A549 (cell line): ENCODE results near the gene NOL8. TPM values are rescaled to one million over a fixed set of nuclear protein-coding genes. Genes with fewer than 3 reads are reported as not detected.
A peak's percentile ranks its signal among the peaks of the same experiment; 100 is the strongest.

Experiments
- ATAC-seq, 2 experiments: fragments of 200-7000 bp in 1 of 2; fragments of >200 bp in 1 of 2; cut with Nextera tagmentation in 1 of 2; cut with Tn5 transposase in 1 of 2; 3 replicates each; pipeline versions ENCODE4 v1.8.0 to v1.9.1; 2018 to 2020; ENCODE audit warnings: mild to moderate bottlenecking in 1 of 2, moderate library complexity in 1 of 2
- CTCF ChIA-PET: fragments of 300-600 bp; sonication (Branson Sonifier 250); formaldehyde crosslinking; extraction: SDS; loops from one replicate; lab custom pipeline; 2021; ENCODE audit warnings: antibody characterized with exemption, inconsistent platforms; lab: Yijun Ruan, JAX
- POLR2A ChIA-PET: fragments of 350-600 bp; formaldehyde crosslinking; extraction: SDS; loops from one replicate; lab custom pipeline; 2021; ENCODE audit warnings: antibody characterized with exemption, inconsistent platforms; lab: Yijun Ruan, JAX
- DNase-seq, 2 experiments: peaks; one replicate each; pipeline versions ENCODE4 v3.0.0 to v3.0.0-alpha.2; 2011 to 2016; ENCODE audit warnings: low read depth in 1 of 2, low spot score in 1 of 2
- FAIRE-seq: peaks from 2 replicates; lab custom pipeline; 2011; peaks lifted over from hg19 to GRCh38; lab: Jason Lieb, UNC
- H3K27ac ChIP-seq, 2 experiments: fragments of >200 bp; sonication (Bioruptor Twin); formaldehyde crosslinking; 3 replicates each; pipeline ENCODE4 v1.5.1; 2016 to 2017
- H3K4me1 ChIP-seq: fragments of >200 bp; sonication (Bioruptor Twin); formaldehyde crosslinking; 3 replicates; pipeline ENCODE4 v1.6.1; 2016
- H3K4me2 ChIP-seq: fragments of >200 bp; sonication (Bioruptor Twin); formaldehyde crosslinking; 3 replicates; pipeline ENCODE4 v1.6.1; 2016
- H3K4me3 ChIP-seq: fragments of >200 bp; sonication (Bioruptor Twin); formaldehyde crosslinking; 3 replicates; pipeline ENCODE4 v1.5.1; 2016
- H3K9me3 ChIP-seq: fragments of >200 bp; sonication (Bioruptor Twin); formaldehyde crosslinking; 3 replicates; pipeline ENCODE4 v1.6.1; 2016
- BHLHE40 ChIP-seq: IDR thresholded peaks from 2 replicates; pipeline ENCODE4 v1.6.1; 2012; ENCODE audit warnings: low read depth, low read length, inconsistent platforms
- CBX2 ChIP-seq: fragments of 200-600 bp; sonication (generic); IDR thresholded peaks from 2 replicates; pipeline ENCODE4 v1.6.1; 2016; ENCODE audit warnings: low read depth, mild to moderate bottlenecking, borderline replicate concordance
- EP300 ChIP-seq, 2 experiments: fragments of >200 bp; sonication (Bioruptor Twin); formaldehyde crosslinking; IDR thresholded peaks; 2 replicates in 1 of 2; 3 replicates in 1 of 2; pipeline ENCODE4 v1.6.1; 2016 to 2017
- FOSB ChIP-seq: fragments of 250-450 bp; sonication (Bioruptor Pico); IDR thresholded peaks from 2 replicates; pipeline ENCODE4 v1.5.0; 2020; ENCODE audit warnings: mild to moderate bottlenecking, moderate library complexity
- GATA3 ChIP-seq: IDR thresholded peaks from 2 replicates; pipeline ENCODE4 v1.6.1; 2012; ENCODE audit warnings: borderline replicate concordance
- HOXB13 ChIP-seq: fragments of 250-450 bp; sonication (Bioruptor Pico); IDR thresholded peaks from 2 replicates; pipeline ENCODE4 v1.5.0; 2020; ENCODE audit warnings: low read depth, mild to moderate bottlenecking, moderate library complexity
- JUN ChIP-seq, 2 experiments: fragments of >200 bp; sonication (Bioruptor Twin); formaldehyde crosslinking; IDR thresholded peaks; 2 replicates in 1 of 2; 3 replicates in 1 of 2; pipeline ENCODE4 v1.6.1; 2016 to 2017
- JUNB ChIP-seq: fragments of >200 bp; sonication (Bioruptor Twin); formaldehyde crosslinking; IDR thresholded peaks from 2 replicates; pipeline ENCODE4 v1.6.1; 2016
- KDM1A ChIP-seq: fragments of 200-600 bp; sonication (generic); IDR thresholded peaks from 2 replicates; pipeline ENCODE4 v1.6.1; 2016; ENCODE audit warnings: low read depth, mild to moderate bottlenecking
- MYC ChIP-seq: IDR thresholded peaks from 2 replicates; pipeline ENCODE4 v1.6.1; 2012; ENCODE audit warnings: mild to moderate bottlenecking, inconsistent platforms, low read length, improper control_type of control experiment, borderline replicate concordance
- NFE2L2 ChIP-seq: fragments of 150-350 bp; conservative IDR thresholded peaks from 2 replicates; pipeline ENCODE4 v1.6.1; 2014; ENCODE audit warnings: low read length
- NPAS2 ChIP-seq: fragments of 250-450 bp; sonication (Bioruptor Pico); IDR thresholded peaks from 2 replicates; pipeline ENCODE4 v1.8.0; 2022; ENCODE audit warnings: mild to moderate bottlenecking, moderate library complexity, borderline replicate concordance
- RAD21 ChIP-seq, 2 experiments: fragments of >200 bp in 1 of 2; sonication (Bioruptor Twin) in 1 of 2; formaldehyde crosslinking in 1 of 2; IDR thresholded peaks in 1 of 2; conservative IDR thresholded peaks in 1 of 2; 2 replicates in 1 of 2; 3 replicates in 1 of 2; pipeline ENCODE4 v1.6.1; 2012 to 2018; ENCODE audit warnings: inconsistent platforms in 1 of 2
- REST ChIP-seq: fragments of 200-600 bp; sonication (generic); IDR thresholded peaks from 2 replicates; pipeline ENCODE4 v1.6.1; 2016; ENCODE audit warnings: antibody characterized with exemption, mild to moderate bottlenecking, moderate library complexity
- RNF2 ChIP-seq: fragments of 200-600 bp; sonication (generic); IDR thresholded peaks from 2 replicates; pipeline ENCODE4 v1.6.1; 2016; ENCODE audit warnings: low read depth, mild to moderate bottlenecking, antibody characterized with exemption, moderate library complexity, borderline replicate concordance
- SMC3 ChIP-seq: fragments of >200 bp; sonication (Bioruptor Twin); formaldehyde crosslinking; IDR thresholded peaks from 3 replicates; pipeline ENCODE4 v1.6.1; 2018; ENCODE audit warnings: inconsistent platforms
- SREBF2 ChIP-seq: fragments of 450-650 bp; IDR thresholded peaks from 2 replicates; pipeline ENCODE4 v1.6.1; 2014; ENCODE audit warnings: mild to moderate bottlenecking, moderate library complexity
- TFCP2L1 ChIP-seq: fragments of 250-450 bp; sonication (Bioruptor Pico); IDR thresholded peaks from 2 replicates; pipeline ENCODE4 v1.5.0; 2021; ENCODE audit warnings: mild to moderate bottlenecking
- TP53 ChIP-seq: fragments of 250-450 bp; sonication (Bioruptor Pico); IDR thresholded peaks from 2 replicates; pipeline ENCODE4 v1.5.0; 2021; ENCODE audit warnings: mild to moderate bottlenecking, moderate library complexity
- ZC3H11A ChIP-seq: fragments of 450-650 bp; IDR thresholded peaks from 2 replicates; pipeline ENCODE4 v1.6.1; 2014; ENCODE audit warnings: antibody characterized with exemption, mild to moderate bottlenecking
- ZFP36 ChIP-seq: fragments of 450-650 bp; IDR thresholded peaks from 2 replicates; pipeline ENCODE4 v1.6.1; 2014; ENCODE audit warnings: borderline replicate concordance; ENCODE audit not compliant: partially characterized antibody
- WGBS: methylation state at CpG from one replicate; pipeline ENCODE4 v1.1.6; 2017; ENCODE audit errors: missing lambda C conversion rate; 5-methylcytosine and 5-hydroxymethylcytosine counted together
- polyA plus RNA-seq, 4 experiments: library from polyadenylated mRNA; depleted of rRNA in 3 of 4; stranded (reverse); fragments of >200 nt; fragmentation: RNase III in 1 of 4; extraction: RNeasy Plus Mini Kit Qiagen cat#74134 plus additional on column Dnase treatment in 1 of 4; gene quantifications; 2 replicates in 3 of 4; 3 replicates in 1 of 4; pipeline ENCODE4 v1.2.3, GENCODE V29; 2011 to 2017
- TF ChIP-seq, protein P1 (sequence below): fragments of 250-450 bp; sonication (Bioruptor Pico); IDR thresholded peaks from 2 replicates; pipeline ENCODE4 v1.5.0; 2021; ENCODE audit warnings: mild to moderate bottlenecking, moderate library complexity, borderline replicate concordance

NOL8 gene
- polyA plus RNA-seq, 2 of the 4 experiments (the other 2 are of a cell fraction) = 24.4 to 47.2 TPM

- ChIA-PET CTCF (interaction anchor here (0.8 to 1.6 kb wide), 4 partner anchors 10 to 120 kb away, joined by 3 to 5 read pairs (median 4); no protein-coding TSS in a partner anchor), POLR2A (no interaction called here)
- Histone ChIP-seq H3K4me2 (no peak overlapping the region), H3K4me3 (no peak overlapping the region), H3K27ac (no peak overlapping the region), H3K9me3 (no peaks in the 10 kb centered on the region), H3K4me1 (no peaks in the 10 kb centered on the region)
- FAIRE-seq (no peak), ATAC-seq (no peak), DNase-seq (no peak)
- TF ChIP-seq HOXB13 = no peak
- no peak for TF ChIP-seq TFCP2L1 (CRISPR knock-in tag)
- no peak for TF ChIP-seq BHLHE40
- TF ChIP-seq JUN (IDR thresholded peaks at IDR 0.05) = no peak
- no peak for TF ChIP-seq SMC3
- TF ChIP-seq FOSB = no peak
- 100% methylated on average over 2 of the region's 2 CpGs for WGBS
These were observed 67.8 kb downstream of the NOL8 start for GRCh38 chr9:92257327-92257726.

DNA sequence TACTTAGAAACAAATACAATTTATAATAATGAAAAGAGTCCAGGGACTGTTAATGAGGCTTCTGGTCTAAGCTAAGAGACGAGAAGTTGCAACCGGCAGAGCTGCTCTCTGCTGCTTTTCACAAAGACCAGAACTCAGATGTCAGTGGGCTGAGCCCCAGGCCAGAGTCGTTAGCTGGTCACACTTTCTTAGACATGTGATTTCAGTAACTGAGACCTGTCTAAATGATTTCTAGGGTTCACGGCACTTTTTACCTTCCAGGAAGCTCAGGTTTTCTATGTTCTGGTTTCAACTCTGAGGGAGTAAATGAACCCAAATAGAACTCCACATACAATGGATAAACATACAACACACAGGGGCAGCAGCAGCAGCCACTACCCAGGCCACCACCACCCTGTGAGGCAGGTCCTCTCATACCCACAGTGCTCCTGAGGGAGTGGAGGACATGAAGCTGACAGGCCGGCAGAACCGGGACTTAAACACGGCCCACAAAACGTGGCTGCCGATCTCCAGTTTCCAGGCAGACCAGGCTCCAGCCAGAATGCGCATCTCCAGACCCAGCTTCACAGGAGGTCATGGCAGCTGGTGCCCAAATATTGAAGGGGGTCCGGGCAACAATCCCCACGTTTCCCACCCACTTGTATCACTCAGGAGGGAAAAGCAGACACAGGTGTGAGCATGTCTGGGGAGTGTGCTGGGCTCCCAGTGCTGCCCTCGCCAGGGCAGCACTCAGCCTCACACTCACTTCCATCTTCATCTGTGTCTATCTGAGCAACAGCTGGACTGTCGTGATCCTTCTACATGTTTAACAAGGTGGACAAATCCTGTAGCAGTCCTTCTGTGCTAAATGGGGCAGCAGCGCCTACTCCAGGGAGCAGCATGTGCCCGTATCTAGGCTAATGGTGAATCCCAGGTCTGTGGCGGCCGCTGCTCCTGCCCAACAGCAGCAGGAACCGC is 70.5 kb downstream of the NOL8 start:
- POLR2A ChIA-PET = no interaction called here
- FAIRE-seq = no peak
- Histone ChIP-seq H3K4me2 (no peak overlapping the region), H3K9me3 (no peaks in the 10 kb centered on the region), H3K4me1 (no peaks in the 10 kb centered on the region), H3K4me3 (no peak overlapping the region), H3K27ac (no peak overlapping the region)
- peak; percentile 38 to 54; a peak in 2 of 6 replicates for ATAC-seq
- TF ChIP-seq EP300 (IDR thresholded peaks at IDR 0.05) (no peak), NFE2L2 (no peak), SMC3 (no peak), TFCP2L1 (CRISPR knock-in tag) (no peak), SREBF2 (no peak), GATA3 (no peak), JUN (IDR thresholded peaks at IDR 0.05) (no peak), CBX2 (no peak)
- TF ChIP-seq, all 56 proteins: peak for 0
- DNase-seq = no peak
- WGBS = 81% methylated on average over 19 of the region's 19 CpGs
- CTCF ChIA-PET = interaction anchor here (1.2 to 7.5 kb wide), 4 partner anchors 8 to 115 kb away, joined by 3 to 55 read pairs (median 9); no protein-coding TSS in a partner anchor

- H3K9me3 ChIP-seq = no peaks in the 10 kb centered on the region
- no peak for DNase-seq
- ChIA-PET POLR2A (no interaction called here), CTCF (interaction anchor here (0.6 to 7.5 kb wide), 6 partner anchors 11 to 381 kb away, joined by 3 to 55 read pairs (median 3); no protein-coding TSS in a partner anchor)
- H3K4me1 ChIP-seq = peaks cover 6% of the 10 kb centered on the region; the same call in 2 of the 3 replicates
- FAIRE-seq = no peak
- WGBS = 69% methylated on average over 4 of the region's 4 CpGs
- no peak overlapping the region for H3K27ac ChIP-seq
- TF ChIP-seq JUN (IDR thresholded peaks at IDR 0.05) (no peak), NPAS2 (CRISPR knock-in tag) (no peak), RAD21 (conservative IDR thresholded peaks at IDR 0.05 in 1 of 2, IDR thresholded peaks at IDR 0.05 in 1 of 2) (no peak)
- TF ChIP-seq, protein P1, sequence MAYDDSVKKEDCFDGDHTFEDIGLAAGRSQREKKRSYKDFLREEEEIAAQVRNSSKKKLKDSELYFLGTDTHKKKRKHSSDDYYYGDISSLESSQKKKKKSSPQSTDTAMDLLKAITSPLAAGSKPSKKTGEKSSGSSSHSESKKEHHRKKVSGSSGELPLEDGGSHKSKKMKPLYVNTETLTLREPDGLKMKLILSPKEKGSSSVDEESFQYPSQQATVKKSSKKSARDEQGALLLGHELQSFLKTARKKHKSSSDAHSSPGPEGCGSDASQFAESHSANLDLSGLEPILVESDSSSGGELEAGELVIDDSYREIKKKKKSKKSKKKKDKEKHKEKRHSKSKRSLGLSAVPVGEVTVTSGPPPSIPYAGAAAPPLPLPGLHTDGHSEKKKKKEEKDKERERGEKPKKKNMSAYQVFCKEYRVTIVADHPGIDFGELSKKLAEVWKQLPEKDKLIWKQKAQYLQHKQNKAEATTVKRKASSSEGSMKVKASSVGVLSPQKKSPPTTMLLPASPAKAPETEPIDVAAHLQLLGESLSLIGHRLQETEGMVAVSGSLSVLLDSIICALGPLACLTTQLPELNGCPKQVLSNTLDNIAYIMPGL = no peak
- H3K4me3 ChIP-seq = no peak overlapping the region
- no peak overlapping the region for H3K4me2 ChIP-seq
- no peak for ATAC-seq
These were observed 71.5 kb downstream of the NOL8 start for GRCh38 chr9:92253656-92254055.

DNA sequence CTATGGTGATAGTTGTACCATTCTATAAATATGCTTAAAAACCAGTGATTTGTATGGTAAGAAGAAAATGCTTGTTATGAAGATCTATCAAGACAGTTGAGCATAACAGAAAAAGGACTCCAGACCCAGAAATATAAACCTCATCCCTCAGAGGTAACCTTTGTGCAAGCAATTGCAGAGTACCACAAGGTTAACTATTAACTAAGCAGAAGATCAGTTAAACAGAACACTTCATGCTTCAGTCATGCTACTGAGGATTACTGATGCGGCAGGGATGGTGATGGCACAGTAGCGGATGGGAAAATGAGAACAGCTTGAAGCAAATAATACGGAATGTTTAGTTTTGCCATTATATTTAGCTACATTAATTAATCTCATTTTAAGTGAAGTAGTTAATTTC is 77.2 kb downstream of the NOL8 start:
- ATAC-seq = peak in 1 of 2 experiments; percentile 69; a peak in 3 of 6 replicates
- TF ChIP-seq FOSB (no peak), NPAS2 (CRISPR knock-in tag) (no peak), ZFP36 (no peak), RNF2 (no peak), NFE2L2 (no peak), KDM1A (no peak), TP53 (CRISPR knock-in tag) (no peak), SMC3 (no peak), MYC (no peak), ZC3H11A (no peak), REST (no peak), JUNB (no peak)

More for the DNA sequence above, 77.2 kb downstream of the NOL8 start:
- H3K4me2 ChIP-seq = peak overlapping the region; percentile 18
- H3K4me3 ChIP-seq = no peak overlapping the region
- FAIRE-seq (no peak), DNase-seq (peak in 1 of 2 experiments; percentile 18)
- H3K4me1 ChIP-seq = peaks cover 57% of the 10 kb centered on the region
- 72% methylated on average over 3 of the region's 3 CpGs for WGBS
- ChIA-PET POLR2A (interaction anchor here (0.5 to 0.6 kb wide), 2 partner anchors 12 to 13 kb away, joined by 3 read pairs; no protein-coding TSS in a partner anchor), CTCF (interaction anchor here (7.5 kb wide), 1 partner anchor 108 kb away, joined by 55 read pairs; no protein-coding TSS in a partner anchor)
- H3K9me3 ChIP-seq = no peaks in the 10 kb centered on the region
- peak overlapping the region in 1 of 2 experiments; percentile 26; a peak in 3 of 6 replicates for H3K27ac ChIP-seq
